ENCODE results near the gene ZBTB6. TPM values are rescaled to one million over a fixed set of nuclear protein-coding genes. Genes with fewer than 3 reads are reported as not detected.

The ZBTB6 gene
- total and polyA plus RNA-seq, 2 of the 8 experiments (the other 6 are each of a cell fraction or from before 2014, with no cell fraction given), result 2.0 to 10.0 TPM

DNA sequence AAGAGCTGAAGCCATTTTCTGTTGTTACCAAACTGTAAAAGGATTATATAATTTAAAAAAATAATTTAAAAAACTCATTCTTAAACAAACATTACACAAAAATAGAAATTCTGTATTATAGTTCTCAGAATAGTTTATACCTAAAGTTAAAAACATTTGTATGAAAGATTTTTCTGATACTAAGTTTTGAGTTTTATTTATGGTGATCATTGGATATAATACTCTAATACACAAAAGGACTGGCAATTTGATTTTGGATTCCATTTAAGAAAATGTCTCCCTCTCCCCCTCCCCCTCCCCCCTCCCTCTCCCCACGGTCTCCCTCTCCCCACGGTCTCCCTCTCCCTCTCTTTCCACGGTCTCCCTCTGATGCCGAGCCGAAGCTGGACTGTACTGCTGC, 47.0 kb downstream of the ZBTB6 start:
- Histone ChIP-seq H3K4me2 (ENCODE audit: insufficient read depth in 1 of 2, low read depth in 2 of 2, low read length in 2 of 2) (no peak overlapping the region), H3K14ac (ENCODE audit: insufficient read length) (no peak overlapping the region), H3K4me3 (ENCODE audit: extremely low read depth in 1 of 4, insufficient read depth in 2 of 4, low read depth in 3 of 4, low read length in 4 of 4) (no peak overlapping the region), H4K20me1 (replicated peaks in 1 of 2; ENCODE audit: control insufficient read depth in 1 of 2, insufficient read depth in 2 of 2, low read length in 2 of 2) (no peaks in the 10 kb centered on the region), H4K8ac (ENCODE audit: extremely low read depth, insufficient read depth, low read length) (no peak overlapping the region), H3K27me3 (replicated peaks in 1 of 4; ENCODE audit: control insufficient read depth in 3 of 4, extremely low read depth in 1 of 4, insufficient read depth in 3 of 4, low read length in 3 of 4) (no peaks in the 10 kb centered on the region), H3K79me2 (ENCODE audit: control insufficient read depth in 1 of 2, insufficient read depth in 2 of 2, low read length in 2 of 2) (no peaks in the 10 kb centered on the region), H2BK20ac (ENCODE audit: low read length) (no peak overlapping the region), H3K4me1 (replicated peaks in 1 of 4; ENCODE audit: control insufficient read depth in 3 of 4, insufficient read depth in 4 of 4, low read length in 3 of 4) (no peaks in the 10 kb centered on the region), H4K91ac (replicated peaks; ENCODE audit: insufficient read length, low read length) (no peak overlapping the region), H3K18ac (ENCODE audit: extremely low read depth, low read length) (no peak overlapping the region), H2BK5ac (ENCODE audit: low read depth, low read length) (no peak overlapping the region), H3K79me1 (ENCODE audit: low read depth, low read length) (no peaks in the 10 kb centered on the region), H4K5ac (ENCODE audit: insufficient read length, low read depth, low read length) (no peak overlapping the region), H2AK5ac (ENCODE audit: low read depth, low read length) (no peak overlapping the region), H2BK120ac (replicated peaks; ENCODE audit: low read depth, low read length) (no peak overlapping the region), H3K9me3 (ENCODE audit: insufficient read depth in 2 of 2, low read depth in 1 of 2, low read length in 1 of 2) (no peaks in the 10 kb centered on the region; a peak in 1 of 4 replicates), H2BK12ac (ENCODE audit: low read depth, low read length) (no peak overlapping the region), H3K9ac (replicated peaks in 1 of 4; ENCODE audit: extremely low read depth in 1 of 4, low read depth in 3 of 4, low read length in 3 of 4) (no peak overlapping the region), H2BK15ac (ENCODE audit: low read length) (no peak overlapping the region), H3K23ac (ENCODE audit: insufficient read length) (no peak overlapping the region), H3K56ac (replicated peaks; ENCODE audit: insufficient read length, low read depth, low read length) (no peak overlapping the region), H3K36me3 (ENCODE audit: control insufficient read depth in 2 of 4, insufficient read depth in 4 of 4, low read length in 3 of 4) (peaks cover 4 to 40% (median 21%) of the 10 kb centered on the region in 4 experiments), H3K4ac (replicated peaks; ENCODE audit: insufficient read length, low read depth, low read length) (no peak overlapping the region), H3K27ac (ENCODE audit: low read depth, low read length) (no peak overlapping the region), H2AFZ (ENCODE audit: low read length) (no peak overlapping the region), H3K23me2 (ENCODE audit: low read depth, low read length) (no peaks in the 10 kb centered on the region)
- WGBS, 2 experiments (ENCODE audit: extremely low coverage in 1 of 2, insufficient coverage in 1 of 2, insufficient read length in 1 of 2, insufficient replicate concordance in 2 of 2, low coverage in 1 of 2, low lambda C conversion rate in 2 of 2, missing lambda C conversion rate in 1 of 2), result no CpG with 5 or more reads among the region's 5 CpGs
- no peak for DNase-seq (ENCODE audit: low read depth in 1 of 2, low spot score in 2 of 2)
- TF ChIP-seq, protein P1, sequence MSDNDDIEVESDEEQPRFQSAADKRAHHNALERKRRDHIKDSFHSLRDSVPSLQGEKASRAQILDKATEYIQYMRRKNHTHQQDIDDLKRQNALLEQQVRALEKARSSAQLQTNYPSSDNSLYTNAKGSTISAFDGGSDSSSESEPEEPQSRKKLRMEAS (IDR thresholded peaks at IDR 0.05), result no peak
- TF ChIP-seq POU5F1 (IDR thresholded peaks at IDR 0.05; ENCODE audit: low read depth, low read length), result no peak
- no peak for TF ChIP-seq BACH1 (IDR thresholded peaks at IDR 0.05; ENCODE audit: low read length)
- TF ChIP-seq FOSL1 (IDR thresholded peaks at IDR 0.05; ENCODE audit: insufficient read depth, low read depth, low read length), result no peak
- no peak for TF ChIP-seq KDM5A (IDR thresholded peaks at IDR 0.05; ENCODE audit: low read length)
- no peak for TF ChIP-seq EGR1 (IDR thresholded peaks at IDR 0.05; ENCODE audit: borderline replicate concordance, low read depth, low read length)
- no peak for TF ChIP-seq TAF7 (optimal IDR thresholded peaks at IDR 0.05; ENCODE audit: borderline replicate concordance, low read depth, low read length)
- TF ChIP-seq HDAC6 (IDR thresholded peaks at IDR 0.05; ENCODE audit: low read depth, low read length), result no peak
- no peak for FAIRE-seq
- ChIA-PET POLR2A (ENCODE audit: partially characterized antibody) (no interaction called here), CTCF (ENCODE audit: partially characterized antibody) (no interaction called here)

All from H1 (cell line).